ENCODE data around the gene OR2B6.
"Not testable (repeated sequence)": the region's sequence is repeated elsewhere in the genome, so short reads cannot be mapped to it uniquely, and the experiment has no call there.

OR2B6 gene

DNA sequence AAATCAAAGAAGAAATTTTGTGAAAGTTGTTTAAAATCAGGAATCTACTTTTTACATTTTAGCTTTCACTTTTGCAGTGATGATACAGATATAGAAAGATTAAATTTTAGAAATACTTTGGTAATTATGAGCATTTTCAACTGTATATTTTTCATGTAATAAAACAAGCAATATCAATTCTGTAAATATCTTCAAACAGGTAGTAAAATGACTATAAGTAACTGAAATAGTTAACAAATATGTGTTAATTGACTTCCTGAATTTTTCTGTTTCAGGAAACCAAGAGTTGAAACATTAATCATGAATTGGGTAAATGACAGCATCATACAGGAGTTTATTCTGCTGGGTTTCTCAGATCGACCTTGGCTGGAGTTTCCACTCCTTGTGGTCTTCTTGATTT, at the start of gene OR2B6:
Gene OR2B6 (plus strand): TSS at position 301 of the 400 bp plus-strand sequence. CDS start 0 bp downstream, at position 301.
- H3K27ac ChIP-seq: no peak within 1 kb of the TSS
- TF ChIP-seq, protein P1, sequence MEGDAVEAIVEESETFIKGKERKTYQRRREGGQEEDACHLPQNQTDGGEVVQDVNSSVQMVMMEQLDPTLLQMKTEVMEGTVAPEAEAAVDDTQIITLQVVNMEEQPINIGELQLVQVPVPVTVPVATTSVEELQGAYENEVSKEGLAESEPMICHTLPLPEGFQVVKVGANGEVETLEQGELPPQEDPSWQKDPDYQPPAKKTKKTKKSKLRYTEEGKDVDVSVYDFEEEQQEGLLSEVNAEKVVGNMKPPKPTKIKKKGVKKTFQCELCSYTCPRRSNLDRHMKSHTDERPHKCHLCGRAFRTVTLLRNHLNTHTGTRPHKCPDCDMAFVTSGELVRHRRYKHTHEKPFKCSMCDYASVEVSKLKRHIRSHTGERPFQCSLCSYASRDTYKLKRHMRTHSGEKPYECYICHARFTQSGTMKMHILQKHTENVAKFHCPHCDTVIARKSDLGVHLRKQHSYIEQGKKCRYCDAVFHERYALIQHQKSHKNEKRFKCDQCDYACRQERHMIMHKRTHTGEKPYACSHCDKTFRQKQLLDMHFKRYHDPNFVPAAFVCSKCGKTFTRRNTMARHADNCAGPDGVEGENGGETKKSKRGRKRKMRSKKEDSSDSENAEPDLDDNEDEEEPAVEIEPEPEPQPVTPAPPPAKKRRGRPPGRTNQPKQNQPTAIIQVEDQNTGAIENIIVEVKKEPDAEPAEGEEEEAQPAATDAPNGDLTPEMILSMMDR (conservative IDR thresholded peaks at IDR 0.05): no peak
- TF ChIP-seq ZFX (IDR thresholded peaks at IDR 0.05): no peak

DNA sequence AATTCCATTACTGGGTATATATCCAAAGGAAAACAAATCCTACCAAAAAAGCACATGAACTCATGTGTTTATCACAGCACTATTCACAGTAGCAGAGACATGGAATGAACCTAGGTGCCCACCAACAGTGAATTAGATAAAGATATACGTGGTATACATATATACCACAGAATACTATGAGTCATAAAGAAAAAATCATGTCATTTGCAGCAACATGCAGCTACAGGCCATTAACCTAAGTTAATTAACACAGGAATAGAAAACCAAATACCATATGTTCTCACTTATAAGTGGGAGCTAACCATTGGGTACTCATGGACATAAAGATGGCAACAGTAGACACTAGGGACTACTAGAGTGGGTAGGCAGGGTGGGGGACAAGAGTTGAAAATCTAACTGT, 49.0 kb upstream of the OR2B6 start:
- no peak for TF ChIP-seq ZFX (IDR thresholded peaks at IDR 0.05)
- TF ChIP-seq, protein P1 (conservative IDR thresholded peaks at IDR 0.05): no peak
- H3K27ac ChIP-seq: no peak overlapping the region

- TF ChIP-seq, protein P1 (conservative IDR thresholded peaks at IDR 0.05): no peak
- no peak for TF ChIP-seq ZFX (IDR thresholded peaks at IDR 0.05)
- no peak within 1 kb of the TSS for H3K27ac ChIP-seq
These were observed 45.0 kb upstream of the OR2B6 start, which contains the start of gene OR2B2 for GRCh38 chr6:27911956-27912446. Gene OR2B2 (minus strand): TSS chr6:27912396. CDS start chr6:27912319, 77 bp downstream.

DNA sequence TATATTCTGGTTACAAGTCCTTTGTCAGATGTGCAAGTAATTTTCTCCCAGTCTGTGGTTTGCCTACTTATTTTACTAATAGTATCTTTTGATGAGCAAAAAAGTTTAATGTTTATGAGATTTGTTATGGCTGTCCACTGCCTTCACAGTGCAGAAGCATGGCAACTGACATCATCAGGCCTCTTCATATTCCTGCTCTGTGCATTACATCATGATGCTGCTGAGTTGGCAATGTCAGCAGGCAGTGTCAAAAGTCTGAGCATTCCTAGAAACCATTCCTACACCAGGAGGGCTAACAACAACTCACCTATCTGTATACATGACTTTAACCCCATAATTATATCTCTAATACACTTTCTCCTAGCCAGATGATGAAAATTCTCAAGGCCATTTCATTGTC, 34.1 kb upstream of the OR2B6 start:
- no peak for TF ChIP-seq ZFX (IDR thresholded peaks at IDR 0.05)
- TF ChIP-seq, protein P1 (conservative IDR thresholded peaks at IDR 0.05): no peak
- no peak overlapping the region for H3K27ac ChIP-seq

DNA sequence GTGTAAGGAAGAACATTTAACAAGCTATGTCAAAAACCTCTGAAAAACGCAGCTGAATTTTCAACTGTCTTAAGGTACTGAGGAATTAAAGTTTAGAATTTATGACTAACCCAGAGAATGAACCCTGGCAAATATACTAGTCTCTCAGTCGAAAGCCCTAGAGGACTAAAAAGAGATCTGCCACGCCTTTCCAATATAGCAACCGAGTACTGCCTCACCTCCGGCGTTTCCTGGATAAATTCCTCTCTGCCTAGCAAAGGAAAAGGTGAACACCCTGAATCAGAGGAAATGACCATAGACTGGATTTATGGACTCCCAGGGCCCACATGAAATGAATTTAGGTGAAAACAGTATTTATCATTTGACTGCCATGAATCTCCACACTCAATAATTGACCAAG, 32.9 kb upstream of the OR2B6 start:
- TF ChIP-seq, protein P1 (conservative IDR thresholded peaks at IDR 0.05): no peak
- no peak for TF ChIP-seq ZFX (IDR thresholded peaks at IDR 0.05)
- H3K27ac ChIP-seq: no peak overlapping the region

DNA sequence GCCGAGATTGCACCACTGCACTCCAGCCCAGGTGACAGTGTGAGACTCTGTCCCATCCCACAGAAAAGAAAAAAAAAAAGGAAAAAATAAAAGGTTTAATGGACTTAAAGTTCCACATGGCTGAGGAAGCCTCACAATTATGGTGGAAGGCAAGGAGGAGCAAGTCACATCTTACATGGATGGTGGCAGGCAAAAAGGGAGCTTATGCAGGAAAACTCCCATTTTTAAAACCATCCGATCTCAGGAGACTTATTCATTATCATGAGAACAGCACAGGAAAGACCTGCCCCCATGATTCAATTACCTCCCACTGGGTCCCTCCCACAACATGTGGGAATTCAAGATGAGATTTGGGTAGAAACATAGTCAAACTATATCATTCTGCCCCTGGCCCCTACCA, 29.0 kb upstream of the OR2B6 start:
- not testable (repeated sequence) for H3K27ac ChIP-seq

GRCh38 chr6:27929930-27930329, 27.1 kb upstream of the OR2B6 start:
- not testable (repeated sequence) for H3K27ac ChIP-seq

- no peak overlapping the region for H3K27ac ChIP-seq
- TF ChIP-seq, protein P1 (conservative IDR thresholded peaks at IDR 0.05): no peak
- TF ChIP-seq ZFX (IDR thresholded peaks at IDR 0.05): no peak
These were observed 25.8 kb upstream of the OR2B6 start for GRCh38 chr6:27931209-27931608.

Measured in C4-2B (cell line).